Activated T-cell treated with anti-CD3 and anti-CD28 coated beads for 4 hours (primary cell): Measurements from ENCODE around the gene CD300LB.
"Not testable (repeated sequence)": the region's sequence is repeated elsewhere in the genome, so short reads cannot be mapped to it uniquely, and the experiment has no call there.

Experiments used
- DNase-seq: peaks from one replicate; pipeline ENCODE4 v3.0.0-alpha.2; 2020

The CD300LB gene

GRCh38 chr17:74531231-74531761 is at the start of gene CD300LB:
Gene CD300LB (minus strand): TSS chr17:74531475. CDS start chr17:74531350, 125 bp downstream.
- no peak for DNase-seq

GRCh38 chr17:74579900-74580299 is 48.6 kb upstream of the CD300LB start:
- DNase-seq = no peak

GRCh38 chr17:74578979-74579378 is 47.7 kb upstream of the CD300LB start:
- DNase-seq = no peak

GRCh38 chr17:74574489-74575142 is 43.3 kb upstream of the CD300LB start:
- no peak for DNase-seq

GRCh38 chr17:74573635-74574034 is 42.4 kb upstream of the CD300LB start:
- not testable (repeated sequence) for DNase-seq

GRCh38 chr17:74573169-74573568 is 41.9 kb upstream of the CD300LB start:
- no peak for DNase-seq

GRCh38 chr17:74571621-74572270 is 40.5 kb upstream of the CD300LB start:
- DNase-seq = no peak

- no peak for DNase-seq
These were observed 38.0 kb upstream of the CD300LB start for GRCh38 chr17:74569020-74570003.

GRCh38 chr17:74568106-74568873 is 37.0 kb upstream of the CD300LB start:
- no peak for DNase-seq

- no peak for DNase-seq
These were observed 36.1 kb upstream of the CD300LB start, which contains the start of gene CD300H for GRCh38 chr17:74567397-74567796. Gene CD300H (minus strand): TSS chr17:74567509.

GRCh38 chr17:74566132-74566753 is 35.0 kb upstream of the CD300LB start:
- no peak for DNase-seq

- no peak for DNase-seq
These were observed 33.9 kb upstream of the CD300LB start for GRCh38 chr17:74565126-74565525.

- no peak for DNase-seq
These were observed 32.1 kb upstream of the CD300LB start for GRCh38 chr17:74563358-74563757.

- no peak for DNase-seq
These were observed 30.3 kb upstream of the CD300LB start for GRCh38 chr17:74561586-74561985.

- DNase-seq = no peak
These were observed 27.7 kb upstream of the CD300LB start for GRCh38 chr17:74558882-74559519.

- not testable (repeated sequence) for DNase-seq
These were observed 27.1 kb upstream of the CD300LB start for GRCh38 chr17:74558402-74558801.

GRCh38 chr17:74555427-74555940 is 24.2 kb upstream of the CD300LB start:
- no peak for DNase-seq

- DNase-seq = no peak
These were observed 23.6 kb upstream of the CD300LB start for GRCh38 chr17:74554909-74555308.

- DNase-seq = no peak
These were observed 20.8 kb upstream of the CD300LB start for GRCh38 chr17:74552037-74552436.

GRCh38 chr17:74550602-74551001 is 19.3 kb upstream of the CD300LB start:
- DNase-seq = no peak

- DNase-seq = no peak
These were observed 18.1 kb upstream of the CD300LB start for GRCh38 chr17:74549343-74549742.
